Measurements from ENCODE around the gene UBE2H. TPM values are rescaled to one million over a fixed set of nuclear protein-coding genes. Genes with fewer than 3 reads are reported as not detected.
"Not testable (repeated sequence)": the region's sequence is repeated elsewhere in the genome, so short reads cannot be mapped to it uniquely, and the experiment has no call there.

Gene UBE2H
- total and polyA plus RNA-seq, 4 donors = 11.9 to 84.2 (median 23.7) TPM

DNA sequence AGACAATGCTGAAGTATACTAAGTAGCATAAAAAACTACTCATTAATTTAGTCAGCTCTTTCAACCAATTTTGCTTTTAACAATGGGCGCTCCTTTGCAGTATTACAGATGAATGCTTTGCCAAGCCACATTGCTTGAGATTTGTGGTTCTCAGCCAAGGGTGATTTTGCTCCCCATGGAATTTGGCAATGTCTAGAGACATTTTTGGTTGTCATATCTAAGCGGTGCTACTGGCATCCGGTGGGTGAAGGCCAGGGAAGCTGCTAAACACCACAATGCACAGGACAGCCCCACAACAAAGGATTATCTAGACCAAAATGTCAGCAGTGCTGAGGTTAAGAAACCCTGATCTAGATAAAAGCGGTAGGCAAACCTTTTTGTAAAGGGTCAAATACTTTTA lies 112.0 kb downstream of the UBE2H start:
- WGBS = 77% methylated on average over 4 of the region's 4 CpGs
- Histone ChIP-seq H3K9ac (ENCODE audit: low read depth in 1 of 2, low read length in 2 of 2) (no peak overlapping the region), H3K36me3 (ENCODE audit: control insufficient read depth in 4 of 4, insufficient read depth in 3 of 4, low read depth in 1 of 4, low read length in 3 of 4) (peaks cover 0 to 12% (median 4%) of the 10 kb centered on the region in 4 donors), H3K9me3 (ENCODE audit: control insufficient read depth in 4 of 4, low read length in 3 of 4) (no peaks in the 10 kb centered on the region), H3K27ac (ENCODE audit: low read depth in 1 of 2, low read length in 2 of 2) (no peak overlapping the region), H3K4me3 (ENCODE audit: low read depth in 1 of 3, low read length in 3 of 3) (no peak overlapping the region), H3K4me1 (ENCODE audit: control insufficient read depth in 4 of 4, insufficient read depth in 4 of 4, low read length in 3 of 4) (peaks cover 0 to 2% (median 0%) of the 10 kb centered on the region in 4 donors), H3K27me3 (ENCODE audit: control insufficient read depth in 4 of 4, insufficient read depth in 4 of 4, low read length in 3 of 4) (no peaks in the 10 kb centered on the region)
- TF ChIP-seq CTCF (IDR thresholded peaks at IDR 0.05; ENCODE audit: low read depth, low read length, missing input control) = no peak
- no peak for DNase-seq (ENCODE audit: low spot score)

DNA sequence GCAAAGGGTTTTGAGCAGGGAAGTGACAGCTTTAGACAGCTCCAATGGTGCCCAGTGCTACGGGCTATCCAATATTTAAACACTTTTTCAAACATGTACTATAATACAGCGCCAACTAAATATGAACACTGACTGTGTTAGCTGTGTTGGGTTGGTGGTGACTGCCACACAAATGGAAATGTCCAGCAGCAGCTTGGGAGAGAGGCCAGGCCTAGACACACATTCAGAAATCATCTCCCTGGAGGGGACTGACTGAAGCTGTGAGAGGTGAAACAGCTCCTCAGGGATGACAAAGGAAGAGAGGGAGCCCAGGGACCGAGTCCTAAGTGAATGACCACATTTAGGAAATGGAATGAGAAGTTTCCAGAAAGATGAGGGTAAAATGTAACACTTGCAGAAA lies 115.8 kb downstream of the UBE2H start:
- Histone ChIP-seq H3K9ac (ENCODE audit: low read depth in 1 of 2, low read length in 2 of 2) (no peak overlapping the region), H3K27ac (ENCODE audit: low read depth in 1 of 2, low read length in 2 of 2) (no peak overlapping the region), H3K4me1 (ENCODE audit: control insufficient read depth in 4 of 4, insufficient read depth in 4 of 4, low read length in 3 of 4) (peaks cover 0 to 2% (median 0%) of the 10 kb centered on the region in 4 donors), H3K27me3 (ENCODE audit: control insufficient read depth in 4 of 4, insufficient read depth in 4 of 4, low read length in 3 of 4) (no peaks in the 10 kb centered on the region), H3K36me3 (ENCODE audit: control insufficient read depth in 4 of 4, insufficient read depth in 3 of 4, low read depth in 1 of 4, low read length in 3 of 4) (peaks cover 1 to 27% (median 11%) of the 10 kb centered on the region in 4 donors), H3K4me3 (ENCODE audit: low read depth in 1 of 3, low read length in 3 of 3) (no peak overlapping the region), H3K9me3 (ENCODE audit: control insufficient read depth in 4 of 4, low read length in 3 of 4) (no peaks in the 10 kb centered on the region)
- TF ChIP-seq, protein P1, sequence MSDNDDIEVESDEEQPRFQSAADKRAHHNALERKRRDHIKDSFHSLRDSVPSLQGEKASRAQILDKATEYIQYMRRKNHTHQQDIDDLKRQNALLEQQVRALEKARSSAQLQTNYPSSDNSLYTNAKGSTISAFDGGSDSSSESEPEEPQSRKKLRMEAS (IDR thresholded peaks at IDR 0.05) = no peak
- no peak for TF ChIP-seq RXRA (IDR thresholded peaks at IDR 0.05)
- no peak for TF ChIP-seq ZBTB33 (IDR thresholded peaks at IDR 0.05)
- TF ChIP-seq GABPA (IDR thresholded peaks at IDR 0.05 in 1 of 2, conservative IDR thresholded peaks at IDR 0.05 in 1 of 2) = no peak
- no peak for TF ChIP-seq HNF4A (conservative IDR thresholded peaks at IDR 0.05)
- no peak for TF ChIP-seq SP1 (IDR thresholded peaks at IDR 0.05)
- no peak for TF ChIP-seq YY1 (IDR thresholded peaks at IDR 0.05)
- TF ChIP-seq FOXA2 (IDR thresholded peaks at IDR 0.05) = no peak
- no peak for TF ChIP-seq HNF4G (IDR thresholded peaks at IDR 0.05)
- TF ChIP-seq ATF3 (IDR thresholded peaks at IDR 0.05) = no peak
- no peak for TF ChIP-seq NR2F2 (IDR thresholded peaks at IDR 0.05)
- TF ChIP-seq FOXA1 (IDR thresholded peaks at IDR 0.05) = no peak
- 94% methylated on average over 3 of the region's 3 CpGs for WGBS
- DNase-seq (ENCODE audit: low spot score) = no peak

DNA sequence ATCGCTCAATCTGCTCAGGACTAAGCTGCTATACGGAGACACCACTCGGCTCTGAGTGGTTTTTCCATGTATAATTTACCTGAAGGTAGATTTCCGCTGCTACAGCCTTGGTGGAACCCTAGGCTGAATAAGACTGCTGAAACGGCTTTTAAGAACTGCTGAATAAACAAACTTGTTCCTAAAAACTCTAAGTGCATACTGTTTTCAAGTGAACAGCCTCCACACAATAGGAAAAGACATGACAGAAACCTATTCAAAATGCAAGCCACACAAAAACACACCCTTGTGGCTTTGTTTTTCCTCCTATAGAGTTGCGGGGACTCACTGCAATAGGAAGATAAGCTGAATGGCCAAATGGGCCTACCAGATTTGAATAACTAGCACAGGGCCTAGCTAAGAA lies 117.2 kb downstream of the UBE2H start:
- H3K4me3 ChIP-seq (ENCODE audit: low read depth in 1 of 3, low read length in 3 of 3) = no peak overlapping the region
- DNase-seq (ENCODE audit: low spot score) = no peak
- H3K9me3 ChIP-seq (ENCODE audit: control insufficient read depth in 4 of 4, low read length in 3 of 4) = no peaks in the 10 kb centered on the region
- TF ChIP-seq GABPA (IDR thresholded peaks at IDR 0.05 in 1 of 2, conservative IDR thresholded peaks at IDR 0.05 in 1 of 2) (no peak), ATF3 (IDR thresholded peaks at IDR 0.05) (no peak), EGR1 (IDR thresholded peaks at IDR 0.05; ENCODE audit: low read depth in 2 of 2) (no peak), HNF4G (IDR thresholded peaks at IDR 0.05) (no peak), REST (IDR thresholded peaks at IDR 0.05) (no peak), RAD21 (IDR thresholded peaks at IDR 0.05) (no peak), HNF4A (conservative IDR thresholded peaks at IDR 0.05) (no peak)
- TF ChIP-seq, protein P1 (IDR thresholded peaks at IDR 0.05) = no peak
- H3K9ac ChIP-seq (ENCODE audit: low read depth in 1 of 2, low read length in 2 of 2) = no peak overlapping the region
- peaks cover 0 to 5% (median 0%) of the 10 kb centered on the region in 4 donors for H3K4me1 ChIP-seq (ENCODE audit: control insufficient read depth in 4 of 4, insufficient read depth in 4 of 4, low read length in 3 of 4)
- H3K27ac ChIP-seq (ENCODE audit: low read depth in 1 of 2, low read length in 2 of 2) = no peak overlapping the region
- peaks cover 1 to 27% (median 11%) of the 10 kb centered on the region in 4 donors for H3K36me3 ChIP-seq (ENCODE audit: control insufficient read depth in 4 of 4, insufficient read depth in 3 of 4, low read depth in 1 of 4, low read length in 3 of 4)
- WGBS = 91% methylated on average over 6 of the region's 6 CpGs
- H3K27me3 ChIP-seq (ENCODE audit: control insufficient read depth in 4 of 4, insufficient read depth in 4 of 4, low read length in 3 of 4) = no peaks in the 10 kb centered on the region

DNA sequence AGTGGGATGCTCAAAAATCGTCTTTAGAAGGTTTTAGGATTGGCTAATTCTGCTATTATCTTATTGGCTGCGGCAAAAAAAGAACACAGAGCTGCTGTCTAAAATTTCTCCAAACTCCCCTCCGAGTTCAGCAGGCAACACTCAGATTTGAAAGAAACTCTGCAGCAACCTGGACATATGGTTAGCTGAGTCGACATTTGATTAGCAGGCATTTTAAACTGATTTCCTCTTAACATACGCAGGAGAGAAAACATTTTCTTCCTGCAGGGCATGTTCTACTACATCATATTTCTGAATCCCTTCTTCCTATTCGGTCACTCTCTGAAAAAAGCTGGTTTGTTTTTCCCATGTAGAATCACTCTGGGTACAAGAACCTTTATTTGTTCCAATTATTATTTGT lies 119.4 kb downstream of the UBE2H start:
- not testable (repeated sequence) for H3K9me3 ChIP-seq (ENCODE audit: control insufficient read depth in 4 of 4, low read length in 3 of 4); DNase-seq (ENCODE audit: low spot score); H3K27me3 ChIP-seq (ENCODE audit: control insufficient read depth in 4 of 4, insufficient read depth in 4 of 4, low read length in 3 of 4); H3K9ac ChIP-seq (ENCODE audit: low read depth in 1 of 2, low read length in 2 of 2); H3K27ac ChIP-seq (ENCODE audit: low read depth in 1 of 2, low read length in 2 of 2); H3K4me3 ChIP-seq (ENCODE audit: low read depth in 1 of 3, low read length in 3 of 3)
- peaks cover 1 to 25% (median 11%) of the 10 kb centered on the region in 4 donors for H3K36me3 ChIP-seq (ENCODE audit: control insufficient read depth in 4 of 4, insufficient read depth in 3 of 4, low read depth in 1 of 4, low read length in 3 of 4)
- 90% methylated on average over 6 of the region's 6 CpGs for WGBS
- H3K4me1 ChIP-seq (ENCODE audit: control insufficient read depth in 4 of 4, insufficient read depth in 4 of 4, low read length in 3 of 4) = peaks cover 0 to 10% (median 2%) of the 10 kb centered on the region in 4 donors
